ELF-1 (cell line): ENCODE data around the gene GRIN3B.
A peak's percentile ranks its signal among the peaks of the same experiment; 100 is the strongest.

Source experiments
- DNase-seq: peaks from one replicate; pipeline ENCODE4 v3.0.0-alpha.2; 2016; ENCODE audit warnings: low read depth, low spot score

The GRIN3B gene

DNA sequence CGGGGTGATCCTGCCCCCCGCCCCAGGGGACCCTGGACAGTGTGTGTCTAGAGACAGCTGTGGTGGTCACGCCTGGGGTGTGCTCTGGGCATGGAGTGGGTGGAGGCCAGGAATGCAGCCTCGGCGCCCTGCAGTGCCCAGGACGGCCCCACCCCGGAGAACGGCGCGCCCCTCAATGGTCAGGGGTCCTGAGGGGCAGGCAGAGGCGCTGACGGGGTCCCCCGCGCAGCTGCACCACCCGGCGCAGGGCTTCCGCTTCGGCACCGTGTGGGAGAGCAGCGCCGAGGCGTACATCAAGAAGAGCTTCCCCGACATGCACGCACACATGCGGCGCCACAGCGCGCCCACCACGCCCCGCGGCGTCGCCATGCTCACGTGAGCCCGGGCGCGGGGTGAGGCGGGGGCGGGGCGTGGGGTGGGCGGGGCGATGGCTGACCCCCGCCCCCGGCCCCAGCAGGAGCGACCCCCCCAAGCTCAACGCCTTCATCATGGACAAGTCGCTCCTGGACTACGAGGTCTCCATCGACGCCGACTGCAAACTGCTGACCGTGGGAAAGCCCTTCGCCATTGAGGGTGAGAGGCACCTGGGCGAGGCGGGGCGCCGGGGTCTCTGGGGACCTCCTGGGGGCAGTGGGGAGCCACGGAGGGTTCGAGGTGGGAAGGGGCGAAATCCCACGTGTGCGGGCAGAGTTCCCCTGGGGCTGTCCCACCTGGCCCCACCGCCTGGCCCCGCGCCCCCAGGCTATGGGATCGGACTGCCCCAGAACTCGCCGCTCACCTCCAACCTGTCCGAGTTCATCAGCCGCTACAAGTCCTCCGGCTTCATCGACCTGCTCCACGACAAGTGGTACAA, 7.4 kb downstream of the GRIN3B start:
- no peak for DNase-seq

- no peak for DNase-seq
Observed at GRCh38 chr19:1008268-1009040, 8.2 kb downstream of the GRIN3B start.

GRCh38 chr19:1009041-1009980, 9.1 kb downstream of the GRIN3B start:
- DNase-seq = no peak

DNA sequence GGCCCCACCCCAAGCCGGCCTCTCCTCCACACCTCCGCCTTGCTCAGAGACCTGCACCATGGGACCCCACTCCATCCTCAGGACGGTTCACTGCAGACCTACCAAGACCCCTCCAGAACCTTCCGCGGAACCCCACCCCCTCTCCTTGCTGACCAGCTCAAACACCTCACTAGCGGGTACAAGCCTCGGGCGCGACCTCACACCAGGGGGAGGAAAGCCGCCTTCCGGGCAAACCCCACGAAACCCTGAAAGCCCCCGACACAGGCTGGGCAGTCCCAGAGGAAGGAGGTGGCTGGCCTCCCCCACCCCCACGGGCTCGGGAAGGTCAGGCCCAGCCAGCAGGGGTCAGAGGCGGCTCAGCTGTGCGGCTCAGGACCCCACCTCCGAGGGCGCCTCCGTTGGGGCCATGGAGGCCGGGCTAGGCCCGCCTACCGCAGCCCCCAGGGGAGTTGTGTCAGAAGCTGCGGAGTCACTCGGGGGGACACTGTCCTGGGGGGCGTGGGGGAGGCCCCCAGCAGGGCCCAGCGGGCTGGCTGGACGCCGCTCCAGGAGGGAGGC, 9.8 kb downstream of the GRIN3B start:
- no peak for DNase-seq

GRCh38 chr19:1010586-1011510, 10.6 kb downstream of the GRIN3B start:
- no peak for DNase-seq

DNA sequence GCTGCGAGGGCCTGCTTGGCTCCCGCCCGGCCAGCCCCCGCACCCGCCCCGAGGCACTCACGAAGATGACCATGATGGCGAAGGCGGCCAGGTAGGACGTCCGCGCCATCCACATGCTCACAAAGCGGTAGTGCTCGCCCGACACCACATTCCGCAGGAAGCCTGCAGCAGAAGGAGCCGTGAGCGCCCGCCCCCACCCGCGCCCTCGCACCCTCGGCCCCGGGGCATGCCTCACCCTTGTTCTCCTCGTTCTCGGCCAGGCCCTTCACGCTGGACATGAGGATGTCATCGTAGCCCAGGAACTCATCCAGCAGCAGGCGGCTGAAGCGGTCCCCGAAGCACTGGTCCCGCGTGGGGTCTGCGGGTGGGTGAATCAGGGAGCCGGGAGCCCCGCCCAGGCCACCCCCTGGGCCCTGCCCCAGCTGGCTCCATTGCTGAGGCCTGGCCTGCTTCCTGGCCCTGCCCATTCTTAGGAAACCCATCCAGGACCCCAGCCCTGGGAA, 11.7 kb downstream of the GRIN3B start:
- DNase-seq = no peak

- no peak for DNase-seq
Observed at GRCh38 chr19:1012334-1012733, 12.1 kb downstream of the GRIN3B start.

DNA sequence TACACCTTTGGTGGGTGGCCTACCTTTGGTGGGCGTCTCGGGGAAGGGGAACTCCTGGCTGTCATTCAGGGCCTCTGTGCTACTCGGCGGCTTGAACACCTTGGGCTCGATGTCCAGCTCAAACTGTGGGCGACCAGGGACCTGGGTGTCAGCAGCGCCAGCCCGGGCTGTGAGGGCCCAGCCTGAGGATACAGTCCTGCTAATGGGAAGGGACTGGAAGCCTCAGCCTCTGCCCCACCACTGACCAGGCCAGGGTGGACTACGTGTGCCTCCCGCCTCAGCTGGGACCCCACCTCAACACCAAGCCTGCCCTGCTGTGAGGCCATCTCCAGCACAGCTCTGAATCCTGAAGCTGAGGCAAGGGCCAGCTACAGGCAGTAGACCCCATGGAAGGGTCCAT, 13.0 kb downstream of the GRIN3B start:
- DNase-seq = no peak

DNA sequence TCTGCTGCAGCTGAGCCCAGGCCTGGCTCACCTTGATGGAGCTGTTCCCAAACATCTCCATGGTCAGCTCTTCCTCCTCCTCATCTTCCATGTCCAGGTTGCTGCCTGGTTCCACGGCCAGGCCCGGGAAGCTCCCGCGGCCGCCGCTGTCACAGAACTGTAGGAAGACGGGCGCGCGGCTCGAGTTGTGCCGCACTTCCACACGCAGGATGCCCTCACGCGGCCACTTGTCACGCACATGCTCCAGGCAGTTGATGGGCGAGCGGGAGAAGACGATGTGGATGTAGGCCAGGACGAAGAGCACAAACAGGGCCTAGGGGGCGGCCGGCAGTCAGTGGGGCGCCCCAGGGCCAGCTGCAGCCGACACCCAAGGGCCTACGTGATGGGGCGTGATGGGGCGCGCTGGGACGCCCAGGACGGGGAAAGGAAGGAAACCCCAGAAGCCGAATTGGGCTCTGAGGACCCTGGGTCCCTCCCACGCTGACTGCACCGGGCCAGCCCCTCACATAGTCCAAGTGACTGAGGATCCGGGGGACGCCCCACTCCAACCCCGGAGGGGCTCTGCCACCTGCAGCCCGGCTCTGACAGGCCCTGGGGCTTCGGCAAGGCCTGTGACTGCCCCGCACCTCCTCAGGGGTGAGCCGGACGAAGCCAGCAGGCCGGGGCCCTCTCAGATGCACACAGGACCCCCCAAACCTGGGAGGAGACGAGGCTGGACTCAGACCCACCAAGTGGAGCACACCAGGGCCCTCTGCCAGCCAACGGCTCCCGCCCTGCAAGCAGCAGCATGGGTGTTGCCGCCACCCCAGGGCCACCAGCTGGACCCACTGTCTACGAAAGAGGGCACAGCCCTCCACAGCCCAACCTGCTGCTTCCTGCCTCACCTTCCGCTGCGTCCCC, 14.2 kb downstream of the GRIN3B start:
- no peak for DNase-seq

GRCh38 chr19:1015061-1015781, 15.0 kb downstream of the GRIN3B start:
- no peak for DNase-seq

GRCh38 chr19:1015782-1016646, 15.8 kb downstream of the GRIN3B start:
- DNase-seq = peak; percentile 81

GRCh38 chr19:1016647-1017114, 16.5 kb downstream of the GRIN3B start:
- no peak for DNase-seq

DNA sequence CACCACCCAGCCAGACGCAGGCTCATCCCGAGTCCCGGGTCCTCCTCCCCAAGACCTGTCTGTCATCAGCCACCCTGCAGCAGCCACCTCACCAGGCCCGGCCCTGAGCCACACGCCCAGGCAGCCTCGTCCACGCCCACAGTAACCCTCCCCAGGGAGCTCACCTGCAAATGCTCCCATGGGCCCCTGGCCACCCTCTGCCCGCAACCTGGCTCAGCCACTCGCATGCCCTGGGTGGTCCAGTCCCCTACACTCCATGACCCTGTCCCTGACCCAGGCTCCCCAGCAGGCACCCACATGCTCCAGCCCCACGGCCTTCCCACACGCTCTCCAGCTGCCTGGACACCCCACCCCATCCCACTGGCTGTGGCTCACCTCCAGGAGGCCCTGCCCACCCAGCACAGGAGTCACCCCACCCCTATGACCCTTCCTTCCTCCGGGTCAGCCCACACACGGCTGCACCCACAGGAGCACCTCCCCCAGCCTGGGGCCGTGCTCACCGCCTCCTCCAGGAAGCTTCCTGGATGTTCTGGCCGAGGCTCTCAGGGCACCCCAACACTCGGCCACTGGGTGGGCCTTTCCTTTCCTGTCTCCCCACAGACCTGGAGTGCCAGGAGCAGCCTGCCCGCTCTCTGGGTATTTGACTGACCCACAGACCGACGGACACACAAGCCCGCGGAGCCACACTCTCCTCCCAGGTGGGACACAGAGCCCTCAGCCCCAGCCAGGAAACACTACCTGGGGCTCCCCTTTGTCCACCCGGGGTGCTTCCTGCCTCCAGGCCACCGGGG, 17.1 kb downstream of the GRIN3B start:
- no peak for DNase-seq

DNA sequence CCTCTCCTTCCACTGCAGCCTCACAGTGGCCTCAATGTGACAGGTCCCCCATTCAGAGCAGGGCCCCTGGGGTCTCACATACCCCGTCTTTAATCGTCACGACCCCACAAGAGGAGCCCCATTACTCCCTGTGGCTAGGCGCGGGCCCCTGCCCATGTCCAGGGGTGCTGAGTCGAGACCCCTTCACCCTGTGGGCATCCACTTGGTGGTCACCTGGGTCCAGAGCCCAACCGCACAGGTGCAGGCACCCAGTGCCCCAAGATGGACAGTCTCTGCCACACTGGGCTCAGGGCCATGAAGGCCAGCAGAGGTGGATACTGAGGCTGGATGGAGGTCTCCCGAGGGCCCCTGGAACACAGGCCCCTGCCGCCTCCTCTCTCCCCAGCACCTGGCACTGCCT, 17.7 kb downstream of the GRIN3B start:
- DNase-seq = no peak

DNA sequence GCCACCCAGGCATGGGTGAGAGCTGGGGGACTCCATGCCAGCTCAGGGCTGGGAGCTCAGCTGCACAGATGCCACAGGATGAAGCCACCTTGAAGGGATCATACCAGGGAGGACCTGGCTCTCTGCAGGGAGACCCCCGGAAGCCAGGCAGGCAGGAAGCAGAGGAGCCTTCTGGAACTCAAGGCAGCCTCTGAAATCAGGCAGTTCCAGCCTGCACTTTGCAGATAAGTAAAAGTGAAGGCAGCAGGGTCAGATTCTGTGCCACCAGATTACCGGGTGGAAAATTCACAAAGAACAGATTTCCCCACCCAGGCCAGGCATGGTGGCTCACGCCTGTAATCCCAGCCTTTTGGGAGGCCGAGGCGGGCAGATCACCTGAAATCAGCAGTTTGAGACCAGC, 18.2 kb downstream of the GRIN3B start:
- DNase-seq = no peak

GRCh38 chr19:1018932-1019615, 18.9 kb downstream of the GRIN3B start:
- no peak for DNase-seq
